GM13977 (cell line): ENCODE data around the gene CFAP45.

Source experiments
- DNase-seq: peaks from one replicate; pipeline ENCODE4 v3.0.0; 2012; ENCODE audit warnings: low spot score
- CTCF ChIP-seq: IDR thresholded peaks from 2 replicates; pipeline ENCODE4 v1.5.1; 2012; ENCODE audit warnings: mild to moderate bottlenecking, control low read depth; ENCODE audit not compliant: insufficient read depth; ENCODE audit errors: extremely low read depth, missing control alignments
- in situ Hi-C: fragments of 300-500 bp; cut with MboI; formaldehyde crosslinking; loops from one replicate; pipeline ENCODE4 v1.12.0; 2022; ENCODE audit warnings: low sequenced_read_pairs, low pct_unique_long_range_greater_than_20kb, mixed read lengths, inconsistent platforms; ENCODE audit not compliant: unreplicated experiment

Gene CFAP45

GRCh38 chr1:159877695-159878444 is 22.1 kb downstream of the CFAP45 start:
- no peak for TF ChIP-seq CTCF
- in situ Hi-C loops: no loop called here
- DNase-seq: no peak

GRCh38 chr1:159873530-159874143 is 26.3 kb downstream of the CFAP45 start:
- no peak for DNase-seq
- in situ Hi-C loops: no loop called here
- no peak for TF ChIP-seq CTCF

- in situ Hi-C loops: no loop called here
- no peak for DNase-seq
- TF ChIP-seq CTCF: no peak
These were observed 27.1 kb downstream of the CFAP45 start for GRCh38 chr1:159872891-159873290.

DNA sequence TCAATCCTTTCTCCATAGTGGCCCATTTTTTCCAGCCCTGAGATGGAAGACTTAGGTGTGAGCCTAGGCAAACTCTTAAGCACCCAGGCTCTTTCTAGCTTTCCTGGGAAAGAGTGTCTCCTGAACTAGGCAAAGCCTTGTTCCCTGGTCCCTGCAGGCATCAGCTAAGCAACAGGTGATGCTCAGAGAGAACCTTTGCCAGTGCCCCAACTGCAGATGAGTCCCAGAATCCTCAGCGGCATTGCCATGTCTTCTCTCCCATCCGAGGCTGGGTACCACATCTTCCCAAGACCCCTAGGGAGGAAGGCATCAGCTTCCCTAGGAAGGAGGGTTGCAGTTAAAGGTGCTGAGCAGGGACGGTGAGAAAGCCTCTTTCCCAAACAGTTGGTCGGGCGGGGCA is 29.3 kb downstream of the CFAP45 start:
- DNase-seq: no peak
- TF ChIP-seq CTCF: no peak
- in situ Hi-C loops: no loop called here

DNA sequence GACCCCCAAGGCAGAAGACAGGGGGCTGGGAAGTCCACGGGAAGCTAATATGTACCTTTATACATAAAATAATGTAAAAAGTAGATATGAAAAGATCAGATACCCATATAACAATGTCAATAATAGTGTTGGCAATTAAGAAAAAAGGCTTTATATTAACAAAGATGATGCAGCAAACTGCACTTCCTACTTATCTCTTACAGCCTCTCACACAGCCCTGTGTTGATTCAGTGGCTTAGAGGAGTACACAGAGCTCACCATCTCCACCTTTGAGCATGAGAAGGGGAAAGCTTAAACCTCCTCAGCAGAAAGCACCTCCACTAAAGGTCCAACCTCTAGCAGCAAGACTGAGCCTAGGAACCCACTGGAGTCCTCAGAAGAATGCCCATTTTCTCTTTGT is 30.4 kb downstream of the CFAP45 start:
- no peak for TF ChIP-seq CTCF
- no peak for DNase-seq
- in situ Hi-C loops: no loop called here

GRCh38 chr1:159869173-159869572 is 30.8 kb downstream of the CFAP45 start:
- no peak for DNase-seq
- in situ Hi-C loops: no loop called here
- TF ChIP-seq CTCF: no peak
